ENCODE measurements around the gene NAA20. TPM values are rescaled to one million over a fixed set of nuclear protein-coding genes. Genes with fewer than 3 reads are reported as not detected.

NAA20 gene
- total and polyA plus RNA-seq, 2 of the 13 experiments (the other 11 are each of a cell fraction or from before 2014, with no cell fraction given), result 81.9 to 82.8 TPM

DNA sequence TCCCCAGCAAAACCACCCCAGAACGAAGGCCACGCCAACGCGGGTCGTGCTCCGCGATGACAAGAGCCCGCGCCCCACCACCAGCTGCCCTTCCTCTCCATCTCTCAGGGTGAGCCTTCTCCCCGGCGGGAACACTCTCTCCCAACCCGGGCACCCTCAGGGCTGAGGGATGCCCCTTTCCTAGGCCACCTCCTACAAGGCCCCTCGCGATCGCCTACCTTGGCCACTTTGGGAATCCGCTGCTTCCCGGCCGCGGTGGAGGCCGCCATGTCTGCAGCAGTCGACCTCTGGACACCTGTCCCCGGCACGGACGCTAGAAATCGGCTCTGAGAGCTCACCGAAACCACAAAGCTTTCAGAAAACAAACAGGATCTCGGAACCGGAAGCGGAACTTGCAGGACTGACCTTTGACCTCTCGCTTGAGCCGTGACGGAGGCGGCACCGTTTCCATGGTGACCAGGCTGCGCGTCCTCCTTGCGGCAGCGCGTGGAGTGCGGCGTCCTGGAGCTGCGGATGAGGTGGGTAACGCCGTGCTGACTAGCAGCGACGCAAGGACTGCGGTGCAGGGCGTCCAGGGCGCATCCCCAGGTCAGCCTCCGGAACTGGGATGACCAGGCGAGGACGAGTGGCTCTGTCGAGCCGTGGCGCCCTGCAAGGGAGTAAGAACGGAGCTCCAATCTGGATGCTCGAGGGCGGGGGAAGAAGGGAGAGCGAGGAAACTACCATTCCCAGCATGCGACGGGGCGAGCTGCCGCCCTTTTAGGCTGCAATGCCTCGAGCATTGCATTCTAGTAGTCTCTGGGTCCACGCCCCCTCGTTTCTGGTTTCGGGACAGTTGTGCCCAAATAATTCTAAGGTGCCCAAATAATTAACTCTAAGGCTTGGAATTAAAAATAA lies 35.2 kb downstream of the NAA20 start, which contains the start of the genes CFAP61 and CRNKL1 (continued):
- TF ChIP-seq ARID4A (CRISPR knock-in tag; IDR thresholded peaks at IDR 0.05; ENCODE audit: borderline replicate concordance), result peak; percentile 100
- TF ChIP-seq PPARG (CRISPR knock-in tag; conservative IDR thresholded peaks at IDR 0.05), result peak; percentile 49
- peak; percentile 95 for TF ChIP-seq TGIF2 (CRISPR knock-in tag; IDR thresholded peaks at IDR 0.05)
- peak; percentile 88 for TF ChIP-seq JARID2 (CRISPR knock-in tag; IDR thresholded peaks at IDR 0.05; ENCODE audit: insufficient replicate concordance)
- no peak for TF ChIP-seq SNAPC2 (CRISPR knock-in tag; IDR thresholded peaks at IDR 0.05)
- peak; percentile 84 for TF ChIP-seq ZNF547 (CRISPR knock-in tag; IDR thresholded peaks at IDR 0.05)
- peak; percentile 97 for TF ChIP-seq UBTF (CRISPR knock-in tag; IDR thresholded peaks at IDR 0.05)
- TF ChIP-seq KLF16 (CRISPR knock-in tag; IDR thresholded peaks at IDR 0.05), result peak in 1 of 2 experiments; percentile 95; a peak in 3 of 4 replicates
- TF ChIP-seq NFE2L2 (IDR thresholded peaks at IDR 0.05; ENCODE audit: low read length), result 0 out of 2 replicates have a peak, but pooled peaks have one; percentile 3
- TF ChIP-seq SOX5 (CRISPR knock-in tag; IDR thresholded peaks at IDR 0.05; ENCODE audit: borderline replicate concordance), result peak; percentile 59; the same call in 1 of the 2 replicates
- TF ChIP-seq SOX6 (IDR thresholded peaks at IDR 0.05), result no peak
- peak; percentile 84 for TF ChIP-seq SOX6 (CRISPR knock-in tag; IDR thresholded peaks at IDR 0.05)
- TF ChIP-seq NFIB (CRISPR knock-in tag; IDR thresholded peaks at IDR 0.05; ENCODE audit: borderline replicate concordance), result no peak
- TF ChIP-seq AKAP8 (CRISPR knock-in tag; IDR thresholded peaks at IDR 0.05), result peak; percentile 88; the same call in 1 of the 2 replicates
- TF ChIP-seq ZFYVE20 (CRISPR knock-in tag; IDR thresholded peaks at IDR 0.05; ENCODE audit: borderline replicate concordance, low read depth), result peak; percentile 46; the same call in 1 of the 2 replicates
- TF ChIP-seq JUN (CRISPR knock-in tag; IDR thresholded peaks at IDR 0.05), result peak; percentile 62
- TF ChIP-seq STAT5B (CRISPR knock-in tag; IDR thresholded peaks at IDR 0.05), result peak; percentile 37; the same call in 1 of the 2 replicates
- TF ChIP-seq ZBTB20 (CRISPR knock-in tag; IDR thresholded peaks at IDR 0.05; ENCODE audit: borderline replicate concordance, low read depth), result peak; percentile 49; the same call in 1 of the 2 replicates
- TF ChIP-seq ZNF589 (CRISPR knock-in tag; conservative IDR thresholded peaks at IDR 0.05), result peak; percentile 79
- peak; percentile 98 for TF ChIP-seq SAFB2 (CRISPR knock-in tag; IDR thresholded peaks at IDR 0.05; ENCODE audit: borderline replicate concordance, low read depth)
- TF ChIP-seq ZNF101 (CRISPR knock-in tag; IDR thresholded peaks at IDR 0.05; ENCODE audit: borderline replicate concordance, low read depth), result no peak
- no peak for TF ChIP-seq ZFP1 (CRISPR knock-in tag; IDR thresholded peaks at IDR 0.05)
- TF ChIP-seq ATF3 (CRISPR knock-in tag; IDR thresholded peaks at IDR 0.05), result peak; percentile 35; the same call in 1 of the 2 replicates
